Pancreas (tissue), 10 donors: Measurements from ENCODE around the gene C22orf39. TPM values are rescaled to one million over a fixed set of nuclear protein-coding genes. Genes with fewer than 3 reads are reported as not detected.

Experiments
- ATAC-seq, 4 donors: fragments of 200-7000 bp; cut with Tn5 transposase; one replicate each; pipeline versions ENCODE4 v1.8.0 to v1.9.1; 2020; ENCODE audit warnings: mild to moderate bottlenecking in 4 of 4, moderate library complexity in 4 of 4
- DNase-seq, 6 donors: peaks; one replicate each; pipeline ENCODE4 v3.0.0-alpha.2; 2020
- FAIRE-seq: peaks from 2 replicates; lab custom pipeline; 2012; peaks lifted over from hg19 to GRCh38; lab: Jason Lieb, UNC
- H3K27ac ChIP-seq, 4 donors: fragments of 200-600 bp; sonication (generic); 1 replicate in 3 of 4; 2 replicates in 1 of 4; pipeline versions ENCODE4 v1.5.0 to v1.8.0; 2020
- H3K27me3 ChIP-seq, 4 donors: fragments of 200-600 bp; one replicate each; pipeline ENCODE4 v1.8.0; 2021
- H3K36me3 ChIP-seq, 3 donors: fragments of 200-600 bp; sonication (generic) in 1 of 3; one replicate each; pipeline versions ENCODE4 v1.5.0 to v1.8.0; 2020 to 2021
- H3K4me1 ChIP-seq, 3 donors: fragments of 200-600 bp; one replicate each; pipeline ENCODE4 v1.8.0; 2021
- H3K4me3 ChIP-seq, 4 donors: fragments of 200-600 bp; sonication (generic) in 2 of 4; one replicate each; pipeline versions ENCODE4 v1.5.0 to v1.8.0; 2020 to 2021
- H3K9me3 ChIP-seq, 4 donors: fragments of 200-600 bp; one replicate each; pipeline ENCODE4 v1.8.0; 2021
- CTCF ChIP-seq, 4 donors: fragments of 200-600 bp; sonication (generic) in 3 of 4; IDR thresholded peaks; one replicate each; pipeline versions ENCODE4 v1.5.0 to v1.8.0; 2021; ENCODE audit warnings: antibody characterized with exemption in 4 of 4
- WGBS, 2 donors: extraction: QIAGEN DNeasy Blood & Tissue Kit; methylation state at CpG; one replicate each; pipeline ENCODE4 v1.1.7; 2013; 5-methylcytosine and 5-hydroxymethylcytosine counted together
- intact Hi-C, 3 donors: fragments of 100-400 bp; cut with DNase I; formaldehyde crosslinking; loops; one replicate each; pipeline versions ENCODE4 v1.11.1 to v1.14.2; 2022
- polyA plus RNA-seq, 2 donors: library from polyadenylated mRNA; stranded (reverse); fragments of 200-250 nt; gene quantifications; one replicate each; pipeline ENCODE4 v1.2.3, GENCODE V29; 2013
- total RNA-seq, 6 donors: library from RNA; stranded (reverse); fragmentation: NEBNext Ultra II Directional in 4 of 6; extraction: Animal tissue kit (Norgen Biotek cat#: 25700) in 4 of 6; gene quantifications; one replicate each; pipeline versions ENCODE4 v1.2.1 to v1.2.4, GENCODE V29; 2021 to 2023
- donor health status: healthy with polysubstance abuse.
- donor health status: DM: no; HTN: no; CAD: no; lungs with moderate emphysema.
- donor health status: DM: no; HTN: no; CAD: no.
- donor health status: control.
- donor health status: control.
- donor health status: Bipolar disorder and iron deficiency.
- donor health status: DM: yes; HTN: yes; CAD: no.
- donor health status: DM: no; HTN: no; CAD: no.
- donor health status: DM: no; HTN: no; CAD: no.
- donor health status: DM: yes; HTN: yes; CAD: no.

C22orf39 gene
- total and polyA plus RNA-seq, 8 donors, result 13.3 to 23.1 (median 19.5) TPM

- WGBS, 2 donors, result 79 to 81% methylated on average over 7 of the region's 7 CpGs
- no peak overlapping the region for H3K27ac ChIP-seq
- FAIRE-seq (no peak), DNase-seq (no peak), ATAC-seq (peak in 1 of 4 donors; percentile 27)
- no peak overlapping the region for H3K4me3 ChIP-seq
- no peaks in the 10 kb centered on the region for H3K4me1 ChIP-seq
- no peaks in the 10 kb centered on the region for H3K27me3 ChIP-seq
- H3K9me3 ChIP-seq, result no peaks in the 10 kb centered on the region
- intact Hi-C loops, result no loop called here
- H3K36me3 ChIP-seq, result peaks cover 0 to 65% (median 16%) of the 10 kb centered on the region in 3 donors
- TF ChIP-seq CTCF (IDR thresholded peaks at IDR 0.05), result no peak
Measured at GRCh38 chr22:19463491-19464469, 16.3 kb upstream of the C22orf39 start.

GRCh38 chr22:19463008-19463407 lies 15.5 kb upstream of the C22orf39 start:
- Histone ChIP-seq H3K9me3 (no peaks in the 10 kb centered on the region), H3K27me3 (no peaks in the 10 kb centered on the region), H3K36me3 (peaks cover 0 to 63% (median 14%) of the 10 kb centered on the region in 3 donors), H3K4me1 (no peaks in the 10 kb centered on the region), H3K27ac (no peak overlapping the region), H3K4me3 (no peak overlapping the region)
- ATAC-seq, result no peak
- FAIRE-seq, result no peak
- TF ChIP-seq CTCF (IDR thresholded peaks at IDR 0.05), result no peak
- WGBS, 2 donors, result 99 to 100% methylated on average over 1 of the region's 1 CpG
- DNase-seq, result no peak
- intact Hi-C loops, result no loop called here

GRCh38 chr22:19461506-19461905 lies 14.0 kb upstream of the C22orf39 start:
- H3K27me3 ChIP-seq, result no peaks in the 10 kb centered on the region
- DNase-seq (no peak), ATAC-seq (no peak), FAIRE-seq (no peak)
- TF ChIP-seq CTCF (IDR thresholded peaks at IDR 0.05), result no peak
- no peaks in the 10 kb centered on the region for H3K9me3 ChIP-seq
- WGBS, 2 donors, result 92 to 100% methylated on average over 1 of the region's 1 CpG
- no peaks in the 10 kb centered on the region for H3K4me1 ChIP-seq
- H3K4me3 ChIP-seq, result no peak overlapping the region
- intact Hi-C loops, result no loop called here
- H3K27ac ChIP-seq, result no peak overlapping the region
- H3K36me3 ChIP-seq, result peaks cover 0 to 60% (median 6%) of the 10 kb centered on the region in 3 donors

- intact Hi-C loops, result no loop called here
- Histone ChIP-seq H3K4me3 (no peak overlapping the region), H3K36me3 (peaks cover 0 to 61% (median 18%) of the 10 kb centered on the region in 3 donors), H3K27me3 (no peaks in the 10 kb centered on the region), H3K4me1 (no peaks in the 10 kb centered on the region), H3K27ac (no peak overlapping the region), H3K9me3 (no peaks in the 10 kb centered on the region)
- no peak for TF ChIP-seq CTCF (IDR thresholded peaks at IDR 0.05)
- FAIRE-seq (no peak), DNase-seq (no peak), ATAC-seq (no peak)
- WGBS, 2 donors, result 75 to 81% methylated on average over 2 of the region's 2 CpGs
Measured at GRCh38 chr22:19460036-19460435, 12.5 kb upstream of the C22orf39 start.
